Spleen (tissue), 7 donors: ENCODE data around the gene CYS1.
A peak's percentile ranks its signal among the peaks of the same experiment; 100 is the strongest.

Experiments used
- CTCF ChIP-seq, 11 experiments: fragments of 200-600 bp in 7 of 11; fragments of 450-650 bp in 4 of 11; sonication (generic) in 4 of 11; IDR thresholded peaks in 8 of 11; conservative IDR thresholded peaks in 3 of 11; 1 replicate in 7 of 11; 2 replicates in 4 of 11; pipeline versions ENCODE4 v1.4.0 to v1.8.0; 2016 to 2021; ENCODE audit warnings: antibody characterized with exemption in 11 of 11, inconsistent platforms in 4 of 11, mild to moderate bottlenecking in 1 of 11
- POLR2A ChIP-seq, 3 donors: fragments of 450-650 bp; IDR thresholded peaks; one replicate each; pipeline ENCODE4 v1.5.1; 2017; ENCODE audit warnings: antibody characterized with exemption in 3 of 3, mild to moderate bottlenecking in 1 of 3
- POLR2AphosphoS5 ChIP-seq, 3 donors: sonication (generic); formaldehyde crosslinking; IDR thresholded peaks; one replicate each; pipeline ENCODE4 v1.5.1; 2017; ENCODE audit warnings: antibody characterized with exemption in 3 of 3
- donor health status: DM: no; HTN: no; CAD: no; lungs with moderate emphysema.
- donor health status: DM: no; HTN: no; CAD: no.
- donor health status: DM: no; HTN: no; CAD: no.

GRCh38 chr2:10057231-10058107 lies 22.7 kb downstream of the CYS1 start:
- TF ChIP-seq CTCF (IDR thresholded peaks at IDR 0.05 in 8 of 11, conservative IDR thresholded peaks at IDR 0.05 in 3 of 11), result no peak
- TF ChIP-seq POLR2A (IDR thresholded peaks at IDR 0.05), result no peak
- TF ChIP-seq POLR2AphosphoS5 (IDR thresholded peaks at IDR 0.05), result peak; percentile 70 to 78 (median 71)
